NCI-H2196 (cell line): ENCODE measurements around the gene ANTXR2.
"Not testable (repeated sequence)": the region's sequence is repeated elsewhere in the genome, so short reads cannot be mapped to it uniquely, and the experiment has no call there.

Source experiments
- DNase-seq: peaks from one replicate; lab custom pipeline; 2025; ENCODE audit not compliant: unreplicated experiment; lab: John Stamatoyannopoulos, UW

The ANTXR2 gene

DNA sequence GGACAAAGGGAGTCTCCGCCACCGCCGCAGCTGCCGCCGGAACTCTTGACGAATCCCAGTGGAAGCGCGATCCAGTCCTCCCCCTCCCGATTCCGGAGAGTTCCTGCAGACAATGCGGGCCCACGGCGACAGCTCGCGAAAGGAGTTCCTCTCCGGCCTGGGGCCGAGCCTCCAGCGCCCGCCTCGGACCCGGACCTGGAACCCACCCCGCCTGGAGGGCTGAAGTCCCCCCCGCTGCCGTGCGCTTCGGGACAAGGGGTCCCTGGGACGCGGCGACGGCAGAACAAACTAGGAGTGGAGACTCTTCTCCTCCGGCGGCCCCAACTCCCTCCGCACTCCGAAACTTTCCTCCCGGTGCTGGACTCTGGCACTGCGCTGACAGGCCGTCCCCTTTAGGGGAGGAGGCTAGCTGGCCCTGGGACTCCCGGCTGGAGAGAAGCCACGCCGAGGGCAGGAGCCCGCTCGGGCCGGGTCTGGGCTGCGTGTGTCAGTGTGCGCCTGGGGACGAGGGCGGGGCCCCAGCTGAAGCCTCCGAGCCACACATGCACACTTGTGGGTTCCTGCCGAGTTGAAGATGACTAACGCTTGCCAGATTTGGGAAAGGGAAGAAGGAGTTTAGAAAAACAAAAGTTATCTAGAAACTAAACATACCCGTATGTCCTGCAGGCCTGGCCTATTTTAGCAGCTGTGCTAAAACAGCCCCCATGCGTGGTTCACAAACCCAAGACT lies at the start of gene ANTXR2:
Gene ANTXR2 (minus strand): TSS at position 486 of the 729 bp plus-strand sequence. CDS start 669 bp downstream, outside the sequence.
- DNase-seq, result no peak

DNA sequence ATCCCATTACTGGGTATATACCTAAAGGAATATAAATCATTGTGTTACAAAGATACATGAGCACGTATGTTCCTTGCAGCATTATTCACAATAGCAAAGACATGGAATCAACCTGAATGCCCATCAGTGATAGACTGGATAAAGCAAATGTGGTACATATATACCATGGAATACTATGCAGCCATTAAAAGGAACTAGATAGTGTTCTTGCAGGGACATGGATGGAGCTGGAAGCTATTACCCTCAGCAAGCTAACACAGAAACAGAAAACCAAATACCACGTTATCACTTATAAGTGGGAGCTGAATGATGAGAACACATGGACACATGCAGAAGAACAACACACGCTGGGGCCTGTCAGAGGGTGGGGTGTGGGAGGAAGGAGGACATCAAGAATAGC lies 48.8 kb upstream of the ANTXR2 start:
- not testable (repeated sequence) for DNase-seq

GRCh38 chr4:80119620-80120019 lies 46.6 kb upstream of the ANTXR2 start:
- DNase-seq, result not testable (repeated sequence)

- no peak for DNase-seq
Measured at GRCh38 chr4:80116516-80116915, 43.5 kb upstream of the ANTXR2 start.

DNA sequence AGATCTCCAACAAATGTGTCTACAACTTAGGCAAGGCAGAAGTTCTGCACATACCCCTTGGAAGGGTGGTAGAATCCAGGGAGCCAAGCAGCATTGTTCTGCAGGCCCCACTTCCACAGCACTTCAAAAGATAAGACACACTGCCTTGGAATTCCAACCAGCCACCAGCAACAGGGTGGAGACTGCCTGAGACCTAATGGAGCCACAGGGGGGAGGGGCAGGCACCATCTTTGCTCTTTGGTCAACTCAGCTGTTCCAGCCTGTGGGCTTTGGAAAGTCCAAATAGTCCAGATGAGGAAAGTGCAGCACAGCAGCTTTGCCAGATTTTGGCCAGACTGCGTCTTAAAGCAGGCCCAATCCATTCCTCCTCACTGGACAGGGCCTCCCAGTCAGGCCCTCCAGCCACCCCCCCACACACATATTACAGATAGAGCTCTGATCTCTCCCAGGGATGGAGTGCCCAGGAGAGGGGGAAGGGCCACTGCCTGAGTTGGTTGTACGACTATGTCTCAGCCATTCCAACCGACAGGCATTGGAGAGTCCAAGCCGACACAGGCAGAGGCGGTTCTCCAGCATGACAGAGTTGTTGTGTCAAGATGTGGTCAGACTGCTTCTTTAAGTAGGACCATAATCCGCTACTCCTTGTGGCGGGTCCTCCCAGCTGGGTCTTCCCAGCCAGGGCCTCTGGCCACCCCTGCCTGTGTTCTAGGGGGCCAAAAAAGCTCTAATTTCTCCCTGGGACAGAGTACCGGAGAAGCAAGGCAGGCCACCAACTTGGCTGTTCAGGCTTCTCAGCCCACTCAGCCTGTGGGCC lies 42.5 kb upstream of the ANTXR2 start:
- DNase-seq, result no peak

DNA sequence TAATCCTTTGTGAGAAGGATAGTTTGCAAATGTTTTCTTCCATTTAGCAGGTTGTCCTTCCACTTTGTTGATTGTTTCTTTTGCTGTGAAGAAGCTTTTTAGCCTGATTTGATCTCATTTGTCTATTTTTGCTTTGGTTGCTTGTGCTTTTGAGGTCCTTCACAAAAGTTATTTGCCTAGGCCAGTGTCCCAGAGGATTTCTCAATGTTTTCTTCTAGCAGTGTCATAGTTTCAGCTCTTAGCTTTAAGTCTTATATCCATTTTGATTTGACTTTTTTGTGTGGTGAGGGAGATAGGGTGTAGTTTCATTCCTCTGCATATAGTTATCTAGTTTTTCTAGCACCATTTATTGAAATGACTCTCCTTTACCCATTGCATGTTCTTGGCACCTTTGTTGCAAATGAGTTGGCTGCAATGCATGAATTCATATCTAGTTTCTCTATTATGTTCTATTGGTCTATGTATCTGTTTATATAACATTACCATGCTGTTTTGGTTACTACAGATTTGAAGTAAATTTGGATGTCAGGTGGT lies 41.8 kb upstream of the ANTXR2 start:
- DNase-seq, result no peak

DNA sequence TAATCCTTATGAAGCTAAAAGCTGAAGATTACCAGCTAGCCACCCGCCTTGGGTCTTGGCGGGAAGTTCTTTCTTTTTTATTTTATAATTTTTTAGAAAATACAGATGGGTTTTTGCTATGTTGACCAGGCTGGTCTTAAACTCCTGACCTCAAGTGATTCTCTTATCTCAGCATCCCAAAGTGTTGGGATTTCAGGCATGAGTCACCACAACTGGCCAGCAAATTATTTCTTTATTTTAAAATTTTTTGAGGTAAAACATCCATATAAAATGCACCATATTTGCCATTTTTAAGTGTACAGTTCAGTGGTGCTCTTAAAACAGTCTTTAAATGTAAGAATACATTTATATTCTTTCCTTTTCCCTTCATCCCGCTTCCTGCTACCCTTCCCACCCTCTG lies 40.6 kb upstream of the ANTXR2 start:
- no peak for DNase-seq

- DNase-seq, result no peak
Measured at GRCh38 chr4:80112236-80112635, 39.2 kb upstream of the ANTXR2 start.

DNA sequence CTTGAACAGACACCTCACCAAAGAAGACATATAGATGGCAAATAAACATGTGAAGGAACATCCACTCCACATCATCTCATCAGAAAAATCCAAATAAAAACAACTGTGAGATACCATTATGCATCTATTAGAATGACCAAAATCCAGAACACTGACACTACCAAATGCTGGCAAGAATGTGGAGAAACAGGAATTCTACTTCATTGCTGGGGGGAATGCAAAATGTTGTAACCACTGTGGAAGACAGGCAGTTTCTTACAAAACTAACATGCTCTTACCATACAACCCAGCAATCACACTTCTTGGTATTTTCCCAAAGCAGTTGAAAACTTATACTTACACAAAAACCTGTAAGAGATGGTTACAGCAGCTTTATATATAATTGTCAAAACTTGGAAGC lies 38.2 kb upstream of the ANTXR2 start:
- no peak for DNase-seq

DNA sequence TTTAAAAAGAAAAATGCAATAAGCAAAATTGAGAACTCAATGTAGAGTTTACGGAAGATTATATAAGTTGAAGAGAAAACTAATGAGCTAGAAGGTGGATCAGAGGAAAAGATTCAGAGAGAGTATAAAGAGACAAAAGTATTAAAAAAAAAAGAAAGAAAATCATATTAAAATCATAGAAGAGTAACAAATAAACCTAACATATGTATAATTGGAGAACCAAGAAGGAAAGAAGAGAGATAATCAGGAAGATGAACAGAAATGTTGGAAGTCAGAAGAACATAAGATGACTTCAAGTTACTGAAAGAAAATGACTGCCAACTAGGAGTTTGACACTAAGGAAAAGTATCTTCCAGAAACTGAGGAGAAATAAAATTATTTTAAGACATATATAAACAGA lies 34.3 kb upstream of the ANTXR2 start:
- no peak for DNase-seq

GRCh38 chr4:80104927-80105326 lies 31.9 kb upstream of the ANTXR2 start:
- DNase-seq, result no peak

DNA sequence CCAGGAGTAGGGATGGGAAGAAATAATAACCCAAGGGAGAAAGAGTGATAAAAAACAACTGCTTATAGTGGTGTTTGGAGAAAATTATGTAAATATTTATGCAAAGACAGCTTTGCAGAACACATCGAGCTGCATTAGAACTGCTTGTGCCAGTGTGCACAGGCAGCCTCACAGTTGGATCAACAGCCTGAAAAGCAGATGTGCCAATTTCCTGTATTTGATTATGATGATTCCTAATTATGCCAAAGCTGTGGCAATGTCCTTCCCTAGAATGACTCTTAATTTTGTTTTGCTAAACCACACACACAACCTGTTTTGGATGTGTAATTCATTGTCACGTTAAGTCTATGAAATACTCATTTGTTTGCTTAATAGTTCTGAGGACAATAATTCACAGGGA lies 30.6 kb upstream of the ANTXR2 start:
- DNase-seq, result no peak

GRCh38 chr4:80101792-80102116 lies 28.7 kb upstream of the ANTXR2 start:
- DNase-seq, result no peak

DNA sequence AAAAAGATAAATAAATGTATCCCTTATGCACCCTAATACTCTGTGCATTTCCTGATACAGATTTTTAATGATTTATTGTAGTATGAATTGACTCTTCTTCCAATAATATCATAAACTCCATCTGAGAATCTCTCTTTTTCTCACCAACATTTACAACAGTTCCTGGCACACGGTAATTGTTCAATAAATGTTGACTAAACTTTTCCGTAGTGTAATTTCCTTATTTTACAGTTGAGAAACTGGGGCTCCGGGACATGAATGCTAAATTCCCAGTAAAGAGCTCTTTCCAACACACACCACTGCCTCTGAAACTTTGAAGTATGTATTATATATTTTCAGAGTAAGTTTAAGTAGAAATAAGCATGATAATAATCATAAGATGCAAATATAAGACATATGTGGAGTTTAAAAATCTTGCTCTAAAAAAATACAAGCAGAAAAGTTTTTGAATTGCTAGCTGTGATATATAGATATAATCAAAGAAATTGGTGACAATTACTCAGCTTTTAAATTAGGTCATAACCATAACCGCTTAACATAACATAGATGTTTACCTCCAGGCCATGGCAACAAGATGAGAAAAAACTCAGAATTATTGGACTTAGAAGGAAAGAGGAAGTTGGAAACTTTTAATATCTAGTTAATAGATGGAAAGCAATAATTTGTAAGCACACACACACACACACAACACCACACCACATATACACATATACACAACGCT lies 28.2 kb upstream of the ANTXR2 start:
- no peak for DNase-seq

DNA sequence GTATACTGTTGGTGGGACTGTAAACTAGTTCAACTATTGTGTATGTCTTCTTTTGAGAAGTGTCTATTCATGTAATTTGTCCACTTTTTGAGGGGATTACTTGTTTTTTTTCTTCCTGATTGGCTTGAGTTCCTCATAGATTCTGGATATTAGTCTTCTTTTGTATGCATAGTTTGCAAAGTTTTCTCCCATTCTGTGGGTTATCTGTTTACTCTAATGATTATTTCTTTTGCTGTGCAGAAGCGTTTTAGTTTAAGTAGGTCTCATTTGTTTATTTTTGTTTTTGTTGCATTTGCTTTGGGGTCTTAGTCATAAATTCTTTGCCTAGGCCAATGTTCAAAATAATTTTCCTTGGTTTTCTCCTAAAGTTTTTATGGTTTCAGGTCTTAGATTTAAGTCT lies 26.6 kb upstream of the ANTXR2 start:
- no peak for DNase-seq

- DNase-seq, result no peak
Measured at GRCh38 chr4:80098635-80099034, 25.6 kb upstream of the ANTXR2 start.

GRCh38 chr4:80097400-80098177 lies 24.6 kb upstream of the ANTXR2 start:
- DNase-seq, result no peak

DNA sequence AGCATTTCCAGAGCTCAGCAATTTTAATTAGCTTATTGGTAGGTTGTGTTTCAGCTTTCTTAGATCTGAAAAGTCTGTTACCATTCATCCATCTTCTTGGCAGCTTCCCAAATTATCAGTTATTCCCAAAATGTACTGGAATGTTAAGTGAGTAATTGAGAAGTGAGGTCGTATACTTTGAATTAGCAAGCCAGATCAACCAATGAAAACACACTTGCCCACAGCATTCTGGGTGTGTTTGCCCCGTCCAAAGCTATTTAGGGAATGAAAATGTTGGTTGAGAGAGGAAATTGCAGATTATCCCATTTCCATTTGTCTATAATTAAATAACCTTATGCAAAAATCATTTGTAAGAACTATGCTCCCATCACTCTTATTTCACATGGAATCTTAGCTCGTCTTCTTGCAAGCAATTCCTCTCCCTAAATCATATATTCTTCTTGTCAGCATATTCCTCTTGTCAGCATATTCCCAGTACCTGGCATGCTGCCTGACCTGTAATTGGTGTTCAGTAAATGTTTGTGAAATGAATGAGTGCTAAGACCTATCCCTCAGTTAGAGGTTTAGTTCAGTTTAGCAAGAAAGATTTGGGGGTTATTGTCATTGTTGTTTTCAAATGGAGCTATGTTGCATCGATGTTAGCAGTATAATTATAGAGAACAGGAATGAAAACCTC lies 23.3 kb upstream of the ANTXR2 start:
- no peak for DNase-seq

GRCh38 chr4:80094191-80094590 lies 21.2 kb upstream of the ANTXR2 start:
- no peak for DNase-seq

DNA sequence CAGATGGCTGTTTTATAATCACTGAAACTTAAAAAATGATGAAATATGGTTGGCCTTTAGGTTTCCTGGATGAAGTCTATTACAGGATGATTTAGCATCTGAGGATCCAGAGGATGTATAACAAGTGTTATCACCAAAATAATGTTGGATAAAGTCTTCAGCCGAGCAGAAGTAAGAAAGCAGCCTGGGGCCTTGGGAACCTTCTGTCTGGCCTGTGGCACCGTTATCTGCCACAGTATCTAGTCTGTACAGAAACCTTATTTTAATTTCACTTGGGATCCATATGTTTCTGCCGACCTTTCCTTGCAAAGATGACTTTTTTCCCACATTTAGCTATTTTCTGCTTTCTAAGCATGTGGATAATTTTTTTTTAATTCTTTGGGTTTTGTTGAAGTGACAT lies 20.5 kb upstream of the ANTXR2 start:
- DNase-seq, result no peak
